ENCODE data around the gene MIA.

GRCh38 chr19:40800997-40801377, 25.7 kb downstream of the MIA start:
- no peak for TF ChIP-seq RFX5 (IDR thresholded peaks at IDR 0.05; ENCODE audit: borderline replicate concordance, low read depth, low read length)
- no peak for TF ChIP-seq CTCF (IDR thresholded peaks at IDR 0.05; ENCODE audit: control extremely low read depth in 1 of 3, insufficient read depth in 1 of 3, low read depth in 1 of 3, low read length in 3 of 3)

All from H1 (cell line).